Measurements from ENCODE around the gene DPP7.

GRCh38 chr9:137073992-137074399 is 40.5 kb downstream of the DPP7 start:
- no peak for TF ChIP-seq CTCF (IDR thresholded peaks at IDR 0.05; ENCODE audit: low read depth, low read length)
- TF ChIP-seq EZH2phosphoT487 (IDR thresholded peaks at IDR 0.05; ENCODE audit: low read depth) = no peak
